OCI-LY7 (cell line): Measurements from ENCODE around the gene RNF25.

Experiments
- CTCF ChIP-seq: fragments of 200-600 bp; sonication (generic); conservative IDR thresholded peaks from 2 replicates; pipeline ENCODE4 v1.5.1; 2014; ENCODE audit warnings: mild to moderate bottlenecking, antibody characterized with exemption, low read length, moderate library complexity, mixed read lengths
- EZH2phosphoT487 ChIP-seq: fragments of 200-600 bp; sonication (generic); IDR thresholded peaks from 2 replicates; pipeline ENCODE4 v1.6.1; 2018; ENCODE audit warnings: low read depth, borderline replicate concordance, mild to moderate bottlenecking, mixed run types, antibody characterized with exemption, low read length, moderate library complexity, mixed read lengths

- TF ChIP-seq CTCF: no peak
- no peak for TF ChIP-seq EZH2phosphoT487
These were observed 47.7 kb upstream of the RNF25 start for GRCh38 chr2:218719457-218719856.
